T-helper 1 cell treated with Interleukin-12 subunit alpha and Interleukin-12 subunit beta and Interleukin-4 antibody, amounts not matched to agents 30 μg/mL and 1 μg/mL, for 36 hours (primary cell): Measurements from ENCODE around the gene RAD9A.

Source experiments
- H3K27ac Mint-ChIP-seq: one replicate; pipeline ENCODE4 v1.8.0; 2021; ENCODE audit warnings: mild to moderate bottlenecking, mixed read lengths
- H3K27me3 Mint-ChIP-seq: one replicate; pipeline ENCODE4 v1.8.0; 2021; ENCODE audit warnings: low read depth, mixed read lengths
- H3K36me3 Mint-ChIP-seq: one replicate; pipeline ENCODE4 v1.8.0; 2021; ENCODE audit warnings: low read depth, mixed read lengths
- H3K4me1 Mint-ChIP-seq: one replicate; pipeline ENCODE4 v1.8.0; 2021; ENCODE audit warnings: low read depth, mixed read lengths
- H3K4me3 Mint-ChIP-seq: one replicate; pipeline ENCODE4 v1.8.0; 2021; ENCODE audit warnings: mild to moderate bottlenecking, moderate library complexity, mixed read lengths
- H3K9me3 Mint-ChIP-seq: one replicate; pipeline ENCODE4 v1.8.0; 2021; ENCODE audit warnings: mixed read lengths

RAD9A gene

GRCh38 chr11:67367761-67368227 is 24.0 kb upstream of the RAD9A start:
- Mint-ChIP-seq H3K36me3 (no peaks in the 10 kb centered on the region), H3K27me3 (peaks cover 60% of the 10 kb centered on the region), H3K27ac (no peak overlapping the region), H3K4me1 (peaks cover 15% of the 10 kb centered on the region), H3K4me3 (no peak overlapping the region), H3K9me3 (no peaks in the 10 kb centered on the region)

- H3K4me1 Mint-ChIP-seq: peaks cover 16% of the 10 kb centered on the region
- H3K36me3 Mint-ChIP-seq: no peaks in the 10 kb centered on the region
- H3K27me3 Mint-ChIP-seq: peaks cover 59% of the 10 kb centered on the region
- no peak overlapping the region for H3K4me3 Mint-ChIP-seq
- H3K27ac Mint-ChIP-seq: no peak overlapping the region
- H3K9me3 Mint-ChIP-seq: no peaks in the 10 kb centered on the region
These were observed 23.2 kb upstream of the RAD9A start for GRCh38 chr11:67368621-67369020.

- Mint-ChIP-seq H3K27ac (no peak overlapping the region), H3K27me3 (peaks cover 65% of the 10 kb centered on the region), H3K9me3 (no peaks in the 10 kb centered on the region), H3K4me1 (peaks cover 20% of the 10 kb centered on the region), H3K4me3 (no peak overlapping the region), H3K36me3 (no peaks in the 10 kb centered on the region)
These were observed 22.5 kb upstream of the RAD9A start for GRCh38 chr11:67369275-67369674.

- Mint-ChIP-seq H3K4me3 (no peak overlapping the region), H3K36me3 (no peaks in the 10 kb centered on the region), H3K27ac (no peak overlapping the region), H3K4me1 (peaks cover 17% of the 10 kb centered on the region), H3K9me3 (no peaks in the 10 kb centered on the region), H3K27me3 (peaks cover 67% of the 10 kb centered on the region)
These were observed 21.9 kb upstream of the RAD9A start for GRCh38 chr11:67369801-67370284.

- peaks cover 70% of the 10 kb centered on the region for H3K27me3 Mint-ChIP-seq
- H3K9me3 Mint-ChIP-seq: no peaks in the 10 kb centered on the region
- peaks cover 16% of the 10 kb centered on the region for H3K4me1 Mint-ChIP-seq
- peak overlapping the region; percentile 52 for H3K4me3 Mint-ChIP-seq
- no peaks in the 10 kb centered on the region for H3K36me3 Mint-ChIP-seq
- H3K27ac Mint-ChIP-seq: no peak overlapping the region
These were observed 21.3 kb upstream of the RAD9A start for GRCh38 chr11:67370351-67371076.

GRCh38 chr11:67371189-67371910 is 20.4 kb upstream of the RAD9A start:
- H3K9me3 Mint-ChIP-seq: no peaks in the 10 kb centered on the region
- no peaks in the 10 kb centered on the region for H3K36me3 Mint-ChIP-seq
- H3K27me3 Mint-ChIP-seq: peaks cover 70% of the 10 kb centered on the region
- H3K27ac Mint-ChIP-seq: peak overlapping the region; percentile 59
- peaks cover 16% of the 10 kb centered on the region for H3K4me1 Mint-ChIP-seq
- H3K4me3 Mint-ChIP-seq: peak overlapping the region; percentile 76

GRCh38 chr11:67371911-67372320 is 19.9 kb upstream of the RAD9A start:
- H3K27me3 Mint-ChIP-seq: peaks cover 74% of the 10 kb centered on the region
- peak overlapping the region; percentile 59 for H3K27ac Mint-ChIP-seq
- peaks cover 16% of the 10 kb centered on the region for H3K4me1 Mint-ChIP-seq
- H3K9me3 Mint-ChIP-seq: no peaks in the 10 kb centered on the region
- H3K4me3 Mint-ChIP-seq: peak overlapping the region; percentile 76
- H3K36me3 Mint-ChIP-seq: no peaks in the 10 kb centered on the region

GRCh38 chr11:67372321-67372992 is 19.3 kb upstream of the RAD9A start:
- Mint-ChIP-seq H3K27me3 (peaks cover 77% of the 10 kb centered on the region), H3K27ac (no peak overlapping the region), H3K4me3 (no peak overlapping the region), H3K4me1 (peaks cover 16% of the 10 kb centered on the region), H3K36me3 (no peaks in the 10 kb centered on the region), H3K9me3 (no peaks in the 10 kb centered on the region)

GRCh38 chr11:67372993-67373647 is 18.7 kb upstream of the RAD9A start, which contains the start of gene CLCF1:
TSS of gene CLCF1 (minus strand) at chr11:67373598. CDS start at chr11:67373539, 59 bp downstream.
- Mint-ChIP-seq H3K4me3 (peak within 1 kb of the TSS; percentile 88), H3K27ac (peak within 1 kb of the TSS; percentile 65), H3K4me1 (peaks cover 16% of the 10 kb centered on the region), H3K27me3 (peaks cover 72% of the 10 kb centered on the region), H3K36me3 (no peaks in the 10 kb centered on the region), H3K9me3 (no peaks in the 10 kb centered on the region)

GRCh38 chr11:67373648-67374570 is 17.9 kb upstream of the RAD9A start:
- peak overlapping the region; percentile 65 for H3K27ac Mint-ChIP-seq
- H3K36me3 Mint-ChIP-seq: no peaks in the 10 kb centered on the region
- H3K27me3 Mint-ChIP-seq: peaks cover 64% of the 10 kb centered on the region
- H3K9me3 Mint-ChIP-seq: no peaks in the 10 kb centered on the region
- peaks cover 12% of the 10 kb centered on the region for H3K4me1 Mint-ChIP-seq
- peak overlapping the region; percentile 88 for H3K4me3 Mint-ChIP-seq

- H3K9me3 Mint-ChIP-seq: no peaks in the 10 kb centered on the region
- no peak overlapping the region for H3K27ac Mint-ChIP-seq
- peaks cover 56% of the 10 kb centered on the region for H3K27me3 Mint-ChIP-seq
- peaks cover 9% of the 10 kb centered on the region for H3K4me1 Mint-ChIP-seq
- H3K4me3 Mint-ChIP-seq: peak overlapping the region; percentile 88
- no peaks in the 10 kb centered on the region for H3K36me3 Mint-ChIP-seq
These were observed 17.1 kb upstream of the RAD9A start for GRCh38 chr11:67374571-67375281.

GRCh38 chr11:67375320-67376055 is 16.3 kb upstream of the RAD9A start:
- Mint-ChIP-seq H3K36me3 (no peaks in the 10 kb centered on the region), H3K4me3 (peak overlapping the region; percentile 28), H3K9me3 (no peaks in the 10 kb centered on the region), H3K27me3 (peaks cover 51% of the 10 kb centered on the region), H3K4me1 (peaks cover 7% of the 10 kb centered on the region), H3K27ac (no peak overlapping the region)
